DMS79 (cell line): Measurements from ENCODE around the gene NXPH3.

Experiments
- DNase-seq: peaks from one replicate; lab custom pipeline; 2025; lab: John Stamatoyannopoulos, UW

Gene NXPH3

GRCh38 chr17:49629447-49629846 lies 53.8 kb downstream of the NXPH3 start:
- no peak for DNase-seq

- no peak for DNase-seq
These were observed 54.6 kb downstream of the NXPH3 start for GRCh38 chr17:49630113-49630900.

- no peak for DNase-seq
These were observed 55.8 kb downstream of the NXPH3 start for GRCh38 chr17:49631496-49631895.
